GM18499 (cell line): Measurements from ENCODE around the gene CSNK1G2.

Experiments
- ATAC-seq: cut with Tn5 transposase; IDR thresholded peaks from one replicate; pipeline ENCODE4 v1.9.1; 2021; ENCODE audit warnings: moderate number of reproducible peaks; ENCODE audit not compliant: insufficient read depth, unreplicated experiment

Gene CSNK1G2

GRCh38 chr19:1917926-1918325 lies 23.0 kb upstream of the CSNK1G2 start:
- ATAC-seq: no peak

- no peak for ATAC-seq
Measured at GRCh38 chr19:1918975-1919374, 22.0 kb upstream of the CSNK1G2 start.

GRCh38 chr19:1920644-1921043 lies 20.3 kb upstream of the CSNK1G2 start:
- no peak for ATAC-seq

GRCh38 chr19:1921326-1921725 lies 19.6 kb upstream of the CSNK1G2 start:
- no peak for ATAC-seq

GRCh38 chr19:1921825-1922224 lies 19.1 kb upstream of the CSNK1G2 start:
- ATAC-seq: no peak

GRCh38 chr19:1922803-1923202 lies 18.2 kb upstream of the CSNK1G2 start:
- ATAC-seq: no peak

- ATAC-seq: peak; percentile 63
Measured at GRCh38 chr19:1923319-1923718, 17.7 kb upstream of the CSNK1G2 start.

GRCh38 chr19:1924320-1924961 lies 16.5 kb upstream of the CSNK1G2 start:
- ATAC-seq: no peak

GRCh38 chr19:1925544-1925943 lies 15.4 kb upstream of the CSNK1G2 start:
- ATAC-seq: no peak

GRCh38 chr19:1929021-1929742 lies 11.8 kb upstream of the CSNK1G2 start:
- no peak for ATAC-seq

- ATAC-seq: no peak
Measured at GRCh38 chr19:1931445-1931844, 9.5 kb upstream of the CSNK1G2 start.

- ATAC-seq: no peak
Measured at GRCh38 chr19:1932395-1932794, 8.6 kb upstream of the CSNK1G2 start.

GRCh38 chr19:1933244-1933643 lies 7.7 kb upstream of the CSNK1G2 start:
- no peak for ATAC-seq

GRCh38 chr19:1933942-1934341 lies 7.0 kb upstream of the CSNK1G2 start:
- ATAC-seq: no peak

GRCh38 chr19:1935484-1936208 lies 5.3 kb upstream of the CSNK1G2 start:
- no peak for ATAC-seq

GRCh38 chr19:1936430-1936829 lies 4.5 kb upstream of the CSNK1G2 start:
- ATAC-seq: no peak

- no peak for ATAC-seq
Measured at GRCh38 chr19:1936916-1937610, 3.9 kb upstream of the CSNK1G2 start.

- ATAC-seq: no peak
Measured at GRCh38 chr19:1938071-1938470, 2.9 kb upstream of the CSNK1G2 start.

GRCh38 chr19:1942078-1942933 lies 1.3 kb downstream of the CSNK1G2 start:
- no peak for ATAC-seq
